Renal cortex interstitium (tissue), 11 donors: Measurements from ENCODE around the gene PDE10A. TPM values are rescaled to one million over a fixed set of nuclear protein-coding genes. Genes with fewer than 3 reads are reported as not detected.

Experiments
- DNase-seq, 11 donors: peaks; one replicate each; pipeline ENCODE4 v3.0.0-alpha.2; 2013; ENCODE audit warnings: low read depth in 9 of 11, low spot score in 4 of 11; ENCODE audit errors: extremely low read depth in 1 of 11
- polyA plus RNA-seq, 3 donors: library from polyadenylated mRNA; unstranded; fragments of 120-200 nt; gene quantifications; one replicate each; pipeline ENCODE4 v1.2.1, GENCODE V29; 2013; ENCODE audit not compliant: insufficient read length in 3 of 3

The PDE10A gene
- polyA plus RNA-seq, 3 donors, result 20.3 to 46.6 (median 27.7) TPM

GRCh38 chr6:165685302-165685701 lies 22.3 kb upstream of the PDE10A start:
- no peak for DNase-seq

- no peak for DNase-seq
Observed at GRCh38 chr6:165684333-165684732, 21.3 kb upstream of the PDE10A start.

GRCh38 chr6:165680975-165681374 lies 17.9 kb upstream of the PDE10A start:
- DNase-seq, result no peak

- no peak for DNase-seq
Observed at GRCh38 chr6:165679326-165679725, 16.3 kb upstream of the PDE10A start.

- no peak for DNase-seq
Observed at GRCh38 chr6:165678904-165679303, 15.9 kb upstream of the PDE10A start.

GRCh38 chr6:165678429-165678828 lies 15.4 kb upstream of the PDE10A start:
- DNase-seq, result no peak

GRCh38 chr6:165677091-165677490 lies 14.1 kb upstream of the PDE10A start:
- DNase-seq, result no peak

GRCh38 chr6:165676435-165677068 lies 13.5 kb upstream of the PDE10A start:
- no peak for DNase-seq

GRCh38 chr6:165675120-165675519 lies 12.1 kb upstream of the PDE10A start:
- DNase-seq, result no peak

- DNase-seq, result no peak
Observed at GRCh38 chr6:165674155-165675029, 11.4 kb upstream of the PDE10A start.

GRCh38 chr6:165671222-165671768 lies 8.3 kb upstream of the PDE10A start:
- no peak for DNase-seq

GRCh38 chr6:165668951-165669350 lies 5.9 kb upstream of the PDE10A start:
- no peak for DNase-seq

- DNase-seq, result no peak
Observed at GRCh38 chr6:165665384-165665672, 2.3 kb upstream of the PDE10A start.

GRCh38 chr6:165664559-165665383 lies 1.7 kb upstream of the PDE10A start:
- no peak for DNase-seq

- peak in 1 of 11 donors; percentile 32 for DNase-seq
Observed at GRCh38 chr6:165663736-165664558, 906 bp upstream of the PDE10A start.

GRCh38 chr6:165663377-165663735 lies 315 bp upstream of the PDE10A start:
- peak in 4 of 11 donors; percentile 47 to 59 (median 48) for DNase-seq

GRCh38 chr6:165662041-165662748 lies 846 bp downstream of the PDE10A start:
- DNase-seq, result peak in 3 of 11 donors; percentile 44 to 58 (median 45)

GRCh38 chr6:165661664-165662025 lies 1.4 kb downstream of the PDE10A start:
- DNase-seq, result no peak
